K562 (cell line): ENCODE results near the gene KRTAP19-8. TPM values are rescaled to one million over a fixed set of nuclear protein-coding genes. Genes with fewer than 3 reads are reported as not detected.

Experiments used
- ATAC-seq: fragments of 200-7000 bp; cut with Tn5 transposase; 3 replicates; pipeline ENCODE4 v1.9.1; 2020; ENCODE audit warnings: moderate library complexity
- BruUV-seq: library from RNA; stranded (reverse); fragments of 400-500 nt; replicated peaks from 2 replicates; lab custom pipeline; 2021; lab: Mats Ljungman, UMichigan
- CTCF ChIA-PET: fragments of 300-600 bp; formaldehyde crosslinking; extraction: SDS; loops from one replicate; lab custom pipeline; 2021; ENCODE audit warnings: low intra/inter-chr PET ratio; lab: Yijun Ruan, JAX
- POLR2A ChIA-PET: fragments of 300-600, 350-650 bp; sonication (Branson Sonifier 250); formaldehyde crosslinking; extraction: SDS; loops from one replicate; lab custom pipeline; 2021; ENCODE audit warnings: antibody characterized with exemption, inconsistent platforms; lab: Yijun Ruan, JAX
- DNase-seq, 4 experiments: peaks; one replicate each; pipeline versions ENCODE4 v3.0.0 to v3.0.0-alpha.2; 2011 to 2018; ENCODE audit warnings: low spot score in 3 of 4, mixed read lengths in 3 of 4; ENCODE audit errors: extremely low read depth in 1 of 4
- FAIRE-seq: peaks from 2 replicates; lab custom pipeline; 2011; peaks lifted over from hg19 to GRCh38; lab: Jason Lieb, UNC
- H2AFZ ChIP-seq: 2 replicates; pipeline ENCODE4 v1.6.0; 2011; ENCODE audit warnings: low read depth, low read length, control low read depth, inconsistent platforms
- H3K27ac ChIP-seq: fragments of 200-600 bp; 3 replicates; pipeline ENCODE4 v1.8.0; 2011; ENCODE audit warnings: low read depth, mild to moderate bottlenecking, control low read depth, inconsistent platforms, low read length, moderate library complexity, mixed read lengths; ENCODE audit errors: extremely low read depth
- H3K27me3 ChIP-seq, 2 experiments: fragments of 300-600 bp in 1 of 2; 2 replicates in 1 of 2; 3 replicates in 1 of 2; pipeline versions ENCODE4 v1.6.0 to v1.8.0; 2011; ENCODE audit warnings: inconsistent platforms in 2 of 2, low read length in 2 of 2, mild to moderate bottlenecking in 1 of 2, mixed read lengths in 1 of 2, moderate library complexity in 1 of 2; ENCODE audit not compliant: control insufficient read depth in 2 of 2, insufficient read depth in 2 of 2
- H3K36me3 ChIP-seq: fragments of 300-600 bp; 3 replicates; pipeline ENCODE4 v1.8.0; 2011; ENCODE audit warnings: mild to moderate bottlenecking, low read length, inconsistent platforms; ENCODE audit not compliant: control insufficient read depth, insufficient read depth
- H3K4me1 ChIP-seq, 2 experiments: fragments of 200-600 bp in 1 of 2; replicated peaks in 1 of 2; 2 replicates in 1 of 2; 3 replicates in 1 of 2; pipeline versions ENCODE4 v1.5.1 to v1.8.0; 2011; ENCODE audit warnings: inconsistent platforms in 2 of 2, low read length in 2 of 2, mild to moderate bottlenecking in 1 of 2, mixed read lengths in 1 of 2, moderate library complexity in 1 of 2; ENCODE audit not compliant: control insufficient read depth in 2 of 2, insufficient read depth in 2 of 2
- H3K4me2 ChIP-seq: 2 replicates; pipeline ENCODE4 v1.6.1; 2011; ENCODE audit warnings: low read length, control low read depth, inconsistent platforms, mixed read lengths; ENCODE audit not compliant: insufficient read depth
- H3K4me3 ChIP-seq: fragments of 200-600 bp; sonication (generic), shearing (Covaris generic); 2 replicates; pipeline ENCODE4 v1.5.1; 2016; ENCODE audit warnings: control low read depth, inconsistent platforms
- H3K79me2 ChIP-seq: fragments of 200-600 bp; 3 replicates; pipeline ENCODE4 v1.8.0; 2011; ENCODE audit warnings: low read length, inconsistent platforms; ENCODE audit not compliant: control insufficient read depth, insufficient read depth
- H3K9ac ChIP-seq, 2 experiments: 2 replicates each; pipeline versions ENCODE4 v1.6.0 to v1.6.1; 2011; ENCODE audit warnings: low read depth in 2 of 2, low read length in 2 of 2, control low read depth in 1 of 2, inconsistent platforms in 1 of 2, mild to moderate bottlenecking in 1 of 2, mixed read lengths in 1 of 2; ENCODE audit not compliant: insufficient read depth in 1 of 2
- H3K9me1 ChIP-seq: one replicate; pipeline ENCODE4 v1.6.0; 2011; ENCODE audit warnings: inconsistent platforms, mild to moderate bottlenecking, low read length, moderate library complexity; ENCODE audit not compliant: control insufficient read depth, insufficient read depth
- H3K9me3 ChIP-seq: replicated peaks from 2 replicates; pipeline ENCODE4 v1.5.1; 2011; ENCODE audit warnings: low read depth, low read length, inconsistent platforms; ENCODE audit not compliant: control insufficient read depth, insufficient read depth
- H4K20me1 ChIP-seq: replicated peaks from 2 replicates; pipeline ENCODE4 v1.6.1; 2011; ENCODE audit warnings: low read length, inconsistent platforms, mixed read lengths; ENCODE audit not compliant: control insufficient read depth, insufficient read depth
- BCOR ChIP-seq: fragments of 450-650 bp; IDR thresholded peaks from 2 replicates; pipeline ENCODE4 v1.6.1; 2016
- CHD4 ChIP-seq: fragments of 200-600 bp; sonication (generic); IDR thresholded peaks from 3 replicates; pipeline ENCODE4 v1.6.1; 2012; ENCODE audit warnings: low read depth, mild to moderate bottlenecking, mixed read lengths, low read length, inconsistent platforms; ENCODE audit not compliant: insufficient read depth, insufficient replicate concordance, poor library complexity, severe bottlenecking
- CTBP1 ChIP-seq: fragments of 450-650 bp; IDR thresholded peaks from 2 replicates; pipeline ENCODE4 v1.6.1; 2016; ENCODE audit warnings: borderline replicate concordance
- HNRNPLL ChIP-seq: fragments of 200-400 bp; formaldehyde crosslinking; IDR thresholded peaks from 2 replicates; pipeline ENCODE4 v1.6.1; 2017; ENCODE audit warnings: low read length, low read depth, mild to moderate bottlenecking; ENCODE audit not compliant: poor library complexity, severe bottlenecking
- MAFG ChIP-seq: fragments of 450-650 bp; conservative IDR thresholded peaks from 2 replicates; pipeline ENCODE4 v1.6.1; 2016; ENCODE audit warnings: missing genetic modification characterization, missing compliant biosample characterization
- PRMT5 ChIP-seq: sonication (generic); formaldehyde crosslinking; IDR thresholded peaks from 2 replicates; pipeline ENCODE4 v1.5.0; 2020; ENCODE audit warnings: missing genetic modification reagents
- RFX7 ChIP-seq: fragments of 250-450 bp; sonication (Bioruptor Pico); IDR thresholded peaks from 2 replicates; pipeline ENCODE4 v1.5.1; 2021; ENCODE audit warnings: mild to moderate bottlenecking
- SMAD1 ChIP-seq: fragments of 150-350 bp; IDR thresholded peaks from 2 replicates; pipeline ENCODE4 v1.6.1; 2014; ENCODE audit warnings: low read length, low read depth; ENCODE audit not compliant: partially characterized antibody
- SRSF3 ChIP-seq: fragments of 200-400 bp; formaldehyde crosslinking; IDR thresholded peaks from 2 replicates; pipeline ENCODE4 v1.6.1; 2016; ENCODE audit warnings: mild to moderate bottlenecking, low read length, moderate library complexity; ENCODE audit not compliant: insufficient read depth
- YY1 ChIP-seq, 3 experiments: IDR thresholded peaks; 2 replicates each; pipeline ENCODE4 v1.6.1; 2011; ENCODE audit warnings: low read length in 2 of 3, mild to moderate bottlenecking in 2 of 3, moderate library complexity in 2 of 3, borderline replicate concordance in 1 of 3, control low read depth in 1 of 3, low read depth in 1 of 3; ENCODE audit not compliant: insufficient read depth in 3 of 3, insufficient replicate concordance in 2 of 3, control insufficient read depth in 1 of 3, insufficient read length in 1 of 3; ENCODE audit errors: extremely low read depth in 1 of 3
- ZBTB1 ChIP-seq: sonication (generic); formaldehyde crosslinking; IDR thresholded peaks from 2 replicates; pipeline ENCODE4 v1.8.1; 2023; ENCODE audit warnings: missing genetic modification reagents, low read depth, mild to moderate bottlenecking, borderline replicate concordance
- ZFX ChIP-seq: sonication (generic); formaldehyde crosslinking; IDR thresholded peaks from 2 replicates; pipeline ENCODE4 v1.8.0; 2022; ENCODE audit warnings: mild to moderate bottlenecking, missing genetic modification reagents, moderate library complexity
- ZNF644 ChIP-seq: fragments of 200-800 bp; sonication (Bioruptor generic); IDR thresholded peaks from 2 replicates; pipeline ENCODE4 v1.6.1; 2016; ENCODE audit warnings: low read depth, missing genetic modification characterization, missing compliant biosample characterization
- WGBS: fragments of 100-300 bp; shearing (Covaris generic); methylation state at CpG from one replicate; pipeline ENCODE4 v1.1.6; 2016; ENCODE audit warnings: low coverage, mixed read lengths; ENCODE audit not compliant: insufficient coverage; ENCODE audit errors: missing lambda C conversion rate; 5-methylcytosine and 5-hydroxymethylcytosine counted together
- in situ Hi-C: fragments of 300-500 bp; cut with MboI; formaldehyde crosslinking; loops from 4 replicates; pipeline ENCODE4 v1.15.0; 2018; ENCODE audit warnings: inconsistent platforms, mixed read lengths
- intact Hi-C: fragments of 100-400 bp; cut with micrococcal nuclease; formaldehyde crosslinking; loops from 2 replicates; pipeline ENCODE4 v1.14.2; 2022
- polyA plus RNA-seq, 8 experiments: library from polyadenylated mRNA; depleted of rRNA in 4 of 8; stranded (reverse) in 5 of 8; unstranded in 3 of 8; fragments of >200 nt; fragmentation: Nextera tagmentation in 2 of 8; fragmentation: Illumina TruSeq in 1 of 8; extraction: Ambion mirVana in 2 of 8; extraction: Trizol in 1 of 8; gene quantifications; 2 replicates each; pipeline versions ENCODE4 v1.2.1 to v1.2.3, GENCODE V29; 2011 to 2014; ENCODE audit warnings: inconsistent platforms in 1 of 8, missing spikeins in 1 of 8
- total RNA-seq, 7 experiments: library from RNA; depleted of rRNA in 6 of 7; stranded (reverse); fragments of >200 nt in 6 of 7; fragmentation: Illumina TruSeq in 2 of 7; extraction: Trizol in 2 of 7; gene quantifications; 2 replicates each; pipeline versions ENCODE4 v1.2.1 to v1.2.3, GENCODE V29; 2011 to 2021; ENCODE audit warnings: low replicate concordance in 1 of 7
- TF ChIP-seq, protein P1 (sequence below): fragments of 250-450 bp; sonication (Bioruptor Pico); IDR thresholded peaks from 2 replicates; pipeline ENCODE4 v1.4.0; 2020; ENCODE audit warnings: mild to moderate bottlenecking, moderate library complexity
- TF ChIP-seq, protein P2 (sequence below): fragments of 150-350 bp; conservative IDR thresholded peaks from 2 replicates; pipeline ENCODE4 v1.6.1; 2014; ENCODE audit warnings: low read length
- TF ChIP-seq, protein P3 (sequence below): sonication (generic); formaldehyde crosslinking; IDR thresholded peaks from 2 replicates; pipeline ENCODE4 v1.9.0; 2022; ENCODE audit warnings: mild to moderate bottlenecking, missing genetic modification reagents

KRTAP19-8 gene
- total and polyA plus RNA-seq, 9 of the 15 experiments (the other 6 are each of a cell fraction or from before 2014, with no cell fraction given) = not detected

DNA sequence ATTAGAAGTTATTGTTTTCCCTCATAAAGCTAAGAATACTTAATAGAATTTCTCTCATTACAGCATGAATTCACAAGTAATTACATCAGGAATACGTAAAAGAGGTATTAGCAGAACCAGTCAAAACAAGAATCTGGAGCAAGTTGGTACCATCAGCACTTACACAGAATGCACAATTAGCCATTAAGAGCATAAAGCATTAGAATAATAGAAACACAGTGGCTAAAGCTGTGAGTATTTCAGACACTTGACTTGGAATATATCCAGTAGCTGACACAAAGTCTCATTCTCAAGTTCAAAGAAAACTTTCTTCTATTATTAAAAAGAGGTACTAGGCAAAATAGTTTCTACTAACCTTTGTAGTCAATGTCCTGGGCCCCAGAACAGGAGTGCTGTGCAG is 49.6 kb downstream of the KRTAP19-8 start:
- Histone ChIP-seq H3K9ac (no peak overlapping the region), H3K27ac (no peak overlapping the region), H3K4me3 (no peak overlapping the region), H4K20me1 (no peaks in the 10 kb centered on the region), H3K27me3 (no peaks in the 10 kb centered on the region), H3K36me3 (no peaks in the 10 kb centered on the region), H3K4me1 (no peaks in the 10 kb centered on the region), H3K9me3 (no peaks in the 10 kb centered on the region; the same call in none of the 2 replicates), H2AFZ (no peak overlapping the region), H3K4me2 (no peak overlapping the region), H3K9me1 (no peaks in the 10 kb centered on the region), H3K79me2 (no peaks in the 10 kb centered on the region)
- FAIRE-seq (no peak), DNase-seq (no peak), ATAC-seq (no peak)
- 0% methylated on average over 1 of the region's 1 CpG for WGBS
- intact Hi-C loops = no loop called here
- CTCF ChIA-PET = interaction anchor here (0.6 kb wide), 1 partner anchor 261 kb away, joined by 3 read pairs; no protein-coding TSS in a partner anchor
- no TSS peak for BruUV-seq
- in situ Hi-C loops = no loop called here
- POLR2A ChIA-PET = no interaction called here
- no peak for TF ChIP-seq CHD4
- TF ChIP-seq ZFX (CRISPR knock-in tag) = no peak
- no peak for TF ChIP-seq YY1 (IDR thresholded peaks at IDR 0.05; ENCODE audit: borderline replicate concordance in 1 of 3, control insufficient read depth in 1 of 3, extremely low read depth in 1 of 3, insufficient read depth in 3 of 3, insufficient read length in 1 of 3, insufficient replicate concordance in 2 of 3, low read depth in 1 of 3, low read length in 2 of 3)
- TF ChIP-seq HNRNPLL = no peak
- no peak for TF ChIP-seq CTBP1
- TF ChIP-seq SRSF3 = no peak
- TF ChIP-seq MAFG (tag) = no peak
- TF ChIP-seq ZBTB1 = no peak
- no peak for TF ChIP-seq ZNF644 (tag)
- TF ChIP-seq, protein P1, sequence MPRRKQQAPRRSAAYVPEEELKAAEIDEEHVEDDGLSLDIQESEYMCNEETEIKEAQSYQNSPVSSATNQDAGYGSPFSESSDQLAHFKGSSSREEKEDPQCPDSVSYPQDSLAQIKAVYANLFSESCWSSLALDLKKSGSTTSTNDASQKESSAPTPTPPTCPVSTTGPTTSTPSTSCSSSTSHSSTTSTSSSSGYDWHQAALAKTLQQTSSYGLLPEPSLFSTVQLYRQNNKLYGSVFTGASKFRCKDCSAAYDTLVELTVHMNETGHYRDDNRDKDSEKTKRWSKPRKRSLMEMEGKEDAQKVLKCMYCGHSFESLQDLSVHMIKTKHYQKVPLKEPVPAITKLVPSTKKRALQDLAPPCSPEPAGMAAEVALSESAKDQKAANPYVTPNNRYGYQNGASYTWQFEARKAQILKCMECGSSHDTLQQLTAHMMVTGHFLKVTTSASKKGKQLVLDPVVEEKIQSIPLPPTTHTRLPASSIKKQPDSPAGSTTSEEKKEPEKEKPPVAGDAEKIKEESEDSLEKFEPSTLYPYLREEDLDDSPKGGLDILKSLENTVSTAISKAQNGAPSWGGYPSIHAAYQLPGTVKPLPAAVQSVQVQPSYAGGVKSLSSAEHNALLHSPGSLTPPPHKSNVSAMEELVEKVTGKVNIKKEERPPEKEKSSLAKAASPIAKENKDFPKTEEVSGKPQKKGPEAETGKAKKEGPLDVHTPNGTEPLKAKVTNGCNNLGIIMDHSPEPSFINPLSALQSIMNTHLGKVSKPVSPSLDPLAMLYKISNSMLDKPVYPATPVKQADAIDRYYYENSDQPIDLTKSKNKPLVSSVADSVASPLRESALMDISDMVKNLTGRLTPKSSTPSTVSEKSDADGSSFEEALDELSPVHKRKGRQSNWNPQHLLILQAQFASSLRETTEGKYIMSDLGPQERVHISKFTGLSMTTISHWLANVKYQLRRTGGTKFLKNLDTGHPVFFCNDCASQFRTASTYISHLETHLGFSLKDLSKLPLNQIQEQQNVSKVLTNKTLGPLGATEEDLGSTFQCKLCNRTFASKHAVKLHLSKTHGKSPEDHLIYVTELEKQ (CRISPR knock-in tag) = no peak
- TF ChIP-seq BCOR = no peak
- TF ChIP-seq SMAD1 = no peak
- no peak for TF ChIP-seq PRMT5 (CRISPR knock-in tag)
- TF ChIP-seq RFX7 = no peak
- TF ChIP-seq, protein P2, sequence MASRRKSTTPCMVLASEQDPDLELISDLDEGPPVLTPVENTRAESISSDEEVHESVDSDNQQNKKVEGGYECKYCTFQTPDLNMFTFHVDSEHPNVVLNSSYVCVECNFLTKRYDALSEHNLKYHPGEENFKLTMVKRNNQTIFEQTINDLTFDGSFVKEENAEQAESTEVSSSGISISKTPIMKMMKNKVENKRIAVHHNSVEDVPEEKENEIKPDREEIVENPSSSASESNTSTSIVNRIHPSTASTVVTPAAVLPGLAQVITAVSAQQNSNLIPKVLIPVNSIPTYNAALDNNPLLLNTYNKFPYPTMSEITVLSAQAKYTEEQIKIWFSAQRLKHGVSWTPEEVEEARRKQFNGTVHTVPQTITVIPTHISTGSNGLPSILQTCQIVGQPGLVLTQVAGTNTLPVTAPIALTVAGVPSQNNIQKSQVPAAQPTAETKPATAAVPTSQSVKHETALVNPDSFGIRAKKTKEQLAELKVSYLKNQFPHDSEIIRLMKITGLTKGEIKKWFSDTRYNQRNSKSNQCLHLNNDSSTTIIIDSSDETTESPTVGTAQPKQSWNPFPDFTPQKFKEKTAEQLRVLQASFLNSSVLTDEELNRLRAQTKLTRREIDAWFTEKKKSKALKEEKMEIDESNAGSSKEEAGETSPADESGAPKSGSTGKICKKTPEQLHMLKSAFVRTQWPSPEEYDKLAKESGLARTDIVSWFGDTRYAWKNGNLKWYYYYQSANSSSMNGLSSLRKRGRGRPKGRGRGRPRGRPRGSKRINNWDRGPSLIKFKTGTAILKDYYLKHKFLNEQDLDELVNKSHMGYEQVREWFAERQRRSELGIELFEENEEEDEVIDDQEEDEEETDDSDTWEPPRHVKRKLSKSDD = no peak
- TF ChIP-seq, protein P3, sequence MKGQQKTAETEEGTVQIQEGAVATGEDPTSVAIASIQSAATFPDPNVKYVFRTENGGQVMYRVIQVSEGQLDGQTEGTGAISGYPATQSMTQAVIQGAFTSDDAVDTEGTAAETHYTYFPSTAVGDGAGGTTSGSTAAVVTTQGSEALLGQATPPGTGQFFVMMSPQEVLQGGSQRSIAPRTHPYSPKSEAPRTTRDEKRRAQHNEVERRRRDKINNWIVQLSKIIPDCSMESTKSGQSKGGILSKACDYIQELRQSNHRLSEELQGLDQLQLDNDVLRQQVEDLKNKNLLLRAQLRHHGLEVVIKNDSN (CRISPR knock-in tag) = no peak
